Stimulated activated CD8-positive, alpha-beta memory T cell treated with anti-CD3 and anti-CD28 coated beads, Interleukin-2, amount 100 ng/mL, for 48 hours (primary cell): ENCODE measurements around the gene SLC25A45.

Experiments
- DNase-seq, 2 donors: peaks; one replicate each; pipeline ENCODE4 v3.0.0-alpha.2; 2020; ENCODE audit warnings: low read depth in 2 of 2

Gene SLC25A45

GRCh38 chr11:65382033-65382803, at the start of gene SLC25A45:
TSS of gene SLC25A45 (minus strand) at chr11:65382646. CDS start at chr11:65381951, 695 bp downstream.
- DNase-seq, result peak; percentile 86 to 87

- no peak for DNase-seq
Observed at GRCh38 chr11:65431451-65432099, 49.1 kb upstream of the SLC25A45 start.

- no peak for DNase-seq
Observed at GRCh38 chr11:65430406-65431217, 48.2 kb upstream of the SLC25A45 start.

GRCh38 chr11:65429724-65430405, 47.4 kb upstream of the SLC25A45 start:
- DNase-seq, result no peak

GRCh38 chr11:65429068-65429681, 46.7 kb upstream of the SLC25A45 start:
- no peak for DNase-seq

GRCh38 chr11:65428578-65429067, 46.2 kb upstream of the SLC25A45 start:
- DNase-seq, result no peak

- no peak for DNase-seq
Observed at GRCh38 chr11:65427691-65428577, 45.5 kb upstream of the SLC25A45 start.

- no peak for DNase-seq
Observed at GRCh38 chr11:65426839-65427690, 44.6 kb upstream of the SLC25A45 start.

- DNase-seq, result no peak
Observed at GRCh38 chr11:65425971-65426838, 43.8 kb upstream of the SLC25A45 start.

GRCh38 chr11:65425105-65425970, 42.9 kb upstream of the SLC25A45 start:
- DNase-seq, result peak in 1 of 2 donors; percentile 44

GRCh38 chr11:65424205-65425104, 42.0 kb upstream of the SLC25A45 start:
- peak in 1 of 2 donors; percentile 52 for DNase-seq

- no peak for DNase-seq
Observed at GRCh38 chr11:65423516-65424204, 41.2 kb upstream of the SLC25A45 start.

GRCh38 chr11:65422633-65423515, 40.4 kb upstream of the SLC25A45 start, which contains the start of gene NEAT1:
TSS of gene NEAT1 (plus strand) at chr11:65422798.
- DNase-seq, result peak; percentile 86 to 92
